ENCODE data around the gene DHH.

DNA sequence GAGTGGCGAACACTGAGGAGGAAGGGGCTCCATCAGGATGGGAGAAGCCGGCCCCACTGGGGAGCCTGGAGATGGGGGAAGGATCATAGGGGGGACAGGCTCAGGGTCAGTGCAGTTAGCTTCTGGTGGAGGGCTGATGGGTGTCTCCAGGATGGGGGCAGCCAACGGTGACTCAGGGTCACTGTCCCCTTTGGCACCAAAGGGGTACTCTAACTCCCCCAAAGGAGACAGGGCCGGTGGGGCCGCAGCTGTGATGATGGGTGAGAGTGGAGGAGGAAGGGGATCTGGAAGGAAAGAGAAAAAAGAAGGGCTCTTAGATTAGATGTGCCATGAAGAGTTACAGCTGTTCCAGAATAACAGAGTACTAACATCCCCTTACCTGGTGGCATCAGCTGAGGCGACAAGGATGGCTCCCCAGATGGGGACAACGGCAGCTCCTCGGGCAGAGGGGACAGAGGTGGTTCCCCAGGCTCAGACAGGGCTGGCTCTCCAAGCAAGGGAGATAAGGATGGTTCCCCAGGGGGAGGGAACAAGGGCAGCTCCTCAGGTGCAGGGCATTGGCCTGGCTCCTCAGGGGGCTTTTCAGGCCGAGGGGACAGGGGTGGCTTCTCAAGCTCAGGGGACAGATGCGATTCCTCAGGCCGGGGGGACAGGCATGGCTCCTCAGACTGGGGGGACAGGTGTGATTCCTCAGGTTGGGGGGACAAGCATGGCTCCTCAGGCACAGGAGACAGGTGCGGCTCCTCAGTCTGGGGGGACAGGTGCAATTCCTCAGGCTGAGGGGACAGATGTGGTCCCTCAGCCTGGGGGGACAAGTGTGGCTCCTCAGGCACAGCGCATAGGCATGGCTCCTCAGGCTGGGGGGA, 43.9 kb downstream of the DHH start:
- TF ChIP-seq, protein P1, sequence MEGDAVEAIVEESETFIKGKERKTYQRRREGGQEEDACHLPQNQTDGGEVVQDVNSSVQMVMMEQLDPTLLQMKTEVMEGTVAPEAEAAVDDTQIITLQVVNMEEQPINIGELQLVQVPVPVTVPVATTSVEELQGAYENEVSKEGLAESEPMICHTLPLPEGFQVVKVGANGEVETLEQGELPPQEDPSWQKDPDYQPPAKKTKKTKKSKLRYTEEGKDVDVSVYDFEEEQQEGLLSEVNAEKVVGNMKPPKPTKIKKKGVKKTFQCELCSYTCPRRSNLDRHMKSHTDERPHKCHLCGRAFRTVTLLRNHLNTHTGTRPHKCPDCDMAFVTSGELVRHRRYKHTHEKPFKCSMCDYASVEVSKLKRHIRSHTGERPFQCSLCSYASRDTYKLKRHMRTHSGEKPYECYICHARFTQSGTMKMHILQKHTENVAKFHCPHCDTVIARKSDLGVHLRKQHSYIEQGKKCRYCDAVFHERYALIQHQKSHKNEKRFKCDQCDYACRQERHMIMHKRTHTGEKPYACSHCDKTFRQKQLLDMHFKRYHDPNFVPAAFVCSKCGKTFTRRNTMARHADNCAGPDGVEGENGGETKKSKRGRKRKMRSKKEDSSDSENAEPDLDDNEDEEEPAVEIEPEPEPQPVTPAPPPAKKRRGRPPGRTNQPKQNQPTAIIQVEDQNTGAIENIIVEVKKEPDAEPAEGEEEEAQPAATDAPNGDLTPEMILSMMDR (IDR thresholded peaks at IDR 0.05; ENCODE audit: insufficient read depth, low read length, poor library complexity, severe bottlenecking) = no peak
- no peak for TF ChIP-seq EZH2phosphoT487 (conservative IDR thresholded peaks at IDR 0.05; ENCODE audit: low read length)
